ENCODE results near the gene KHDC4. TPM values are rescaled to one million over a fixed set of nuclear protein-coding genes. Genes with fewer than 3 reads are reported as not detected.

Gene KHDC4
- total RNA-seq, 4 donors from 2014 or later = 12.4 to 48.1 (median 33.9) TPM

DNA sequence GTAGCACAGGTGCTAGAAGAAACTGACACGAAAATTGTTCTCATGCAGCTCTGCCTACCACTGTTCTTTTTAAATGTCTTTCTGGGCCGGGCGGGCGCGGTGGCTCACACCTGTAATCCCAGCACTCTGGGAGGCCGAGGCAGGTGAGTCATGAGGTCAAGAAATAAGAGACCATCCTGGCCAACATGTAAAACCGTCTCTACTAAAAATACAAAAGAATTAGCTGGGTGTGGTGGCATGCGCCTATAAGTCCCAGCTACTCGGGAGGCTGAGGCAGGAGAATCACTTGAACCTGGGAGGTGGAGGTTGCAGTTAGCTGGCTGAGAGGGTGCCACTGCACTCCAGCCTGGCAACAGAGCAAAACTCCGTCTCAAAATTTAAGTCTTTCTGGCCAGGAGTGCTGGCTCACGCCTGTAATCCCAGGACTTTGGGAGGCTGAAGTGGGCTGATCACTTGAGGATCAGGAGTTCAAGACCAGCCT lies 22.1 kb downstream of the KHDC4 start:
- peaks cover 9 to 36% (median 14%) of the 10 kb centered on the region in 3 donors for H3K4me1 ChIP-seq
- TF ChIP-seq, protein P1, sequence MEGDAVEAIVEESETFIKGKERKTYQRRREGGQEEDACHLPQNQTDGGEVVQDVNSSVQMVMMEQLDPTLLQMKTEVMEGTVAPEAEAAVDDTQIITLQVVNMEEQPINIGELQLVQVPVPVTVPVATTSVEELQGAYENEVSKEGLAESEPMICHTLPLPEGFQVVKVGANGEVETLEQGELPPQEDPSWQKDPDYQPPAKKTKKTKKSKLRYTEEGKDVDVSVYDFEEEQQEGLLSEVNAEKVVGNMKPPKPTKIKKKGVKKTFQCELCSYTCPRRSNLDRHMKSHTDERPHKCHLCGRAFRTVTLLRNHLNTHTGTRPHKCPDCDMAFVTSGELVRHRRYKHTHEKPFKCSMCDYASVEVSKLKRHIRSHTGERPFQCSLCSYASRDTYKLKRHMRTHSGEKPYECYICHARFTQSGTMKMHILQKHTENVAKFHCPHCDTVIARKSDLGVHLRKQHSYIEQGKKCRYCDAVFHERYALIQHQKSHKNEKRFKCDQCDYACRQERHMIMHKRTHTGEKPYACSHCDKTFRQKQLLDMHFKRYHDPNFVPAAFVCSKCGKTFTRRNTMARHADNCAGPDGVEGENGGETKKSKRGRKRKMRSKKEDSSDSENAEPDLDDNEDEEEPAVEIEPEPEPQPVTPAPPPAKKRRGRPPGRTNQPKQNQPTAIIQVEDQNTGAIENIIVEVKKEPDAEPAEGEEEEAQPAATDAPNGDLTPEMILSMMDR (IDR thresholded peaks at IDR 0.05) = no peak
- TF ChIP-seq POLR2A (IDR thresholded peaks at IDR 0.05) = no peak
- no peak for DNase-seq
- no peaks in the 10 kb centered on the region for H3K9me3 ChIP-seq
- peaks cover 16 to 78% (median 49%) of the 10 kb centered on the region in 3 donors for H3K36me3 ChIP-seq
- 67 to 70% methylated on average over 8 to 10 of the region's 11 CpGs for WGBS, 2 donors
- no peaks in the 10 kb centered on the region for H3K27me3 ChIP-seq
- peak overlapping the region; percentile 86 to 99 (median 95) for H3K27ac ChIP-seq
- intact Hi-C loops (cut with DNase I) = no loop called here
- H3K4me3 ChIP-seq = no peak overlapping the region

DNA sequence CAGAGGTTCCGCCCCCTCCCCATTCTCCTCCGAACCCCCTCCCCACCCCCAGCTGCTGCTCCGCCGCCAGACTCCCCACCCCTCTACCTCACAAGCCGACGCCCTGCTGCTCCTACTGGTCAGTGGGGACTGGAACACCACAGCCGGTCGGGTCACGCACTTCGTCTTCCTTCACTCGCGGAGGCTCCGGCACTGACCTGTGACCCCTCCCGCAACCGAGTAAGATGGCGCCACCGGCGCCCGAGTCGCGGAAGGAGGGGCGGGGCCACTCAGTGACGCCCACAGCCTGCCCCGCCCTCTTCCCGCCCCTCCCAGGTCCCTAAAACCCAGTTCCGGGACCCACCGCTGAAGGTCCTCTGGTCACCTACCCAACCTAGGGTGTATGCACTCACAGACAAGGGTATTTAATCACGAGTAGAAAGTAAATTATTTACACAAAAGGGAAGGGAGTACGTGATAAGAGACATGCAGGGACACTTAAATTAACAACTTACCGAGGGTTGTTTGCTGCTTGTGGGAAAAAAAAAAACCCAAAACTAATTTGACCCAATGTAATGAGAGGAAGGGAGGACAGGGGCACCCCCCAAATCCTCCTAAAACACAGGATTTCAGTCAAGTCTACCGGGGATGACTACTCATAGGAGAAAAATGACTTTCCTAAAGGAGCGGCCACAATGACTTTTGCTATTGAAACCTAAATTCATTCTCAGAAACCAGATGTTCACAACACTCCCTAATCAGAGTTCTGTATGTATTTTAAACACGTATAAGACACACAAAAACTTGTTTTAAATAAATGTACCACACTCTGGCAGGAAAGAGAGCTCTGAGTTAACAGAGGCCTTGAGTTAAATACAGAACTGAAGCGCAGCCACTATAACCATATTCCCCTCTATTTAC lies 22.8 kb downstream of the KHDC4 start, which contains the start of gene RIT1:
RIT1 (minus strand) TSS at position 194 of the 900 bp plus-strand sequence. CDS start 588 bp downstream, outside the sequence.
- Histone ChIP-seq H3K9me3 (no peaks in the 10 kb centered on the region), H3K27me3 (no peaks in the 10 kb centered on the region), H3K27ac (peak within 1 kb of the TSS; percentile 86 to 99 (median 95)), H3K4me1 (peaks cover 9 to 36% (median 14%) of the 10 kb centered on the region in 3 donors), H3K4me3 (peak within 1 kb of the TSS; percentile 49 to 96 (median 82)), H3K36me3 (peaks cover 12 to 78% (median 48%) of the 10 kb centered on the region in 3 donors)
- WGBS, 2 donors = 21 to 26% methylated on average over 7 to 9 of the region's 34 CpGs
- intact Hi-C loops (cut with DNase I) = no loop called here
- peak; percentile 34 for DNase-seq
- TF ChIP-seq, protein P1 (IDR thresholded peaks at IDR 0.05) = peak in 4 of 6 experiments; percentile 8 to 40 (median 37)
- peak in 3 of 4 donors; percentile 40 to 78 (median 58) for TF ChIP-seq POLR2A (IDR thresholded peaks at IDR 0.05)

DNA sequence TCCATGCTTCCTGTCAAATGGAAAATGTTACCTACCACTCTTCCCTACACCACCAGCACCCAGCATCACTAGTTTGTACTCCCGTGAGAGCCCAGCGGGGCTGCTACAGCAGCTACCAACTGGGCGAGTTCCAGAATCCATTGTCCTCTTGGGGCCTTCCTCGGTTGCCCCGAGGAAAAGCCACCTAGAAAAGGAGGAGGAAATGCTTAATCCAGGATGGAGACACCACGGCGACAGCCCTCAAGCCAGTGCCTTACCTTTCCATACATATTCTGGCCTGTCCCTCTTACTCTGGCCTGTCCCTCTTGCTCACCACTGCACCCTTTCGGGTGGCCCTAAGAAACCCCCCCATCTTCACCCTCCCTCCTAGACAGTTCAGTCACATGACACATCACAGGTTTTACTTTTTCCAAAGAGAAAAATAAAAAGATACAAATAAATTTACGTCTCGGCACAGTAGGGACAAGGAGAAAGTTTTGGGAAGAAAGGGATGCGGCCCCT lies 23.5 kb downstream of the KHDC4 start:
- no peak for DNase-seq
- Histone ChIP-seq H3K27ac (peak overlapping the region; percentile 86 to 99 (median 95)), H3K4me1 (peaks cover 9 to 36% (median 14%) of the 10 kb centered on the region in 3 donors), H3K4me3 (peak overlapping the region; percentile 49 to 96 (median 82)), H3K9me3 (no peaks in the 10 kb centered on the region), H3K36me3 (peaks cover 12 to 78% (median 40%) of the 10 kb centered on the region in 3 donors), H3K27me3 (no peaks in the 10 kb centered on the region)
- WGBS, 2 donors = 0 to 1% methylated on average over 8 to 11 of the region's 11 CpGs
- intact Hi-C loops (cut with DNase I) = no loop called here
- no peak for TF ChIP-seq POLR2A (IDR thresholded peaks at IDR 0.05)
- TF ChIP-seq, protein P1 (IDR thresholded peaks at IDR 0.05) = no peak

DNA sequence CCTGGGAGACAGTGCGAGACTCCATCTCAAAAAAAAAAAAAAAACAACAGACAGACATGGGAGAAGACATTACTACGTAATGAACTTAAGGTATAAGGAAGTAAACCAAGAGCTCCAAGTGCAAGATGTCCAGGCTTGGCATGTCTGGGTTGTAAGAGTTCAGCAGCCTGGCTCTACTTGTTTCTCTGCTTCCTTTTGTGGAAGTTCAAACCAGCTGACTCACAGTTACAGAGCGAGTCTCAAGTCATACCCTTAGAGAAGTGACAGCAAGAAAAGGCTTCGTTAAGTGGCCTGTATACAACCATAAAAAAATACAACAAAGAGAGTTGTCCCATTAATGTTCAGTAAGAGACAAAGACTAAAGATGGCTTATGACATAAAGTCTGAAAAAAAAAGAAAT lies 24.3 kb downstream of the KHDC4 start:
- TF ChIP-seq, protein P1 (IDR thresholded peaks at IDR 0.05) = no peak
- peak in 2 of 4 donors; percentile 18 to 30 for TF ChIP-seq POLR2A (IDR thresholded peaks at IDR 0.05)
- Histone ChIP-seq H3K4me3 (peak overlapping the region; percentile 49 to 96 (median 82)), H3K4me1 (peaks cover 9 to 36% (median 14%) of the 10 kb centered on the region in 3 donors), H3K9me3 (no peaks in the 10 kb centered on the region), H3K27ac (peak overlapping the region; percentile 86 to 99 (median 95)), H3K36me3 (peaks cover 12 to 78% (median 39%) of the 10 kb centered on the region in 3 donors), H3K27me3 (no peaks in the 10 kb centered on the region)
- 39 to 42% methylated on average over 4 of the region's 4 CpGs for WGBS, 2 donors
- DNase-seq = no peak
- intact Hi-C loops (cut with DNase I) = no loop called here
